ENCODE results near the gene ACSL3.
"Not testable (repeated sequence)": the region's sequence is repeated elsewhere in the genome, so short reads cannot be mapped to it uniquely, and the experiment has no call there.

Gene ACSL3

DNA sequence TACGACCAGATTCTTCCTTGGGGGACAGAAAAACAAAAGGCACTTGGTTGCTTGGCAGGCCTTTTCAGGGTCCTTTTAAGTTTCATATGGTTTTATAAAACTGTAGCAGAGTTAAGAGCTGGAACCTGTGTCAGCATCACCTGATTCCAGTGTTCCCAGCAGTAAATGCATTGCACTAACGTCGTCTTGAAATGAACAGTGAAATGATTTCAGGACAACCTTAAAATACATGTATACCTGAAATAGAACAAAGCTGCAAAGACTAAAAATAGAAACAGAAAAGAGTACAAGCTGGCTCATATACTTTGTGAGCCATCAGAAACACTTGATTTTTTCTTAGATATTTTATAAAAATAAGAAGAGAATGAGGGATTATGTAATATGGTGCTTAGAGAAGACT is 51.9 kb downstream of the ACSL3 start:
- no peak for DNase-seq (ENCODE audit: low spot score)

DNA sequence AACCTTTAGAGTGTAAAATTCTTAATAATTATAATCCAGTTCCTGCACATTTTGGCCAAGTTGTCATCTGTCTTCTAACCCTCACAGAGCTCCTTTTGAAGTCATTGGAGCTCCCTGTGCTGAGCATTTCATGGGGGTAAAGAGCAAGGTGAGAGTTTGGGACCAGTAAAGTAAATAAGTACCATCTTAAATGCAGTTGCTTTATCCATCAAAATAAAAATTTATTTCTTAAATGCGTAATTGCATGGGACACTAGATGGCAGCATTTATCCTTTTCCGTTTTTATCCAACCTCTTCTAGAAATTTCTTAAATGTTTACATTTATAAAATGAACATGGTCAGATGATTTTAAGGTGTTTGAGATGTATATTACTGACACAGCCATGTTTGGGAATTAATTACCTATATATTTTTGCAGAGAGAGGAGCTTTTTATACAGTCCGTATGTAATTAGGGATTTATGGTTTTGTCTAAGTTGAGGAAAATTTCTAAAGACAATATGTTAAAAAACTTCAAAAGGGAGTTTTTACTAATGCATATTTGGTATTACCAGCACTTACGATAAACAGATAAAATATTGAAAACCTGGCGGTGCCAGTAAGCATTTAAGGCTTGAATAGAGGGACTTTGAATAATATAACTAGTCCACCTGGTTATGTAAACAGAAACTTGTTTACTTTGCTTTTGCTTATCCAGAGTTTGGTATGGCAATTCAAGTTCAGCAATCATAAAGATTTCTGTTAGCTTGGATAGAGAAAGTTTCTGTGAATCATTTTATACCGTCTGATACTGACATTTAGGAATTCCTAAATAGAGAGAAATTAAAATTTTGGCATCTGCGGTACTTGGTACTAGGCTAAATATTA is 54.5 kb downstream of the ACSL3 start:
- DNase-seq (ENCODE audit: low spot score) = peak; percentile 15

DNA sequence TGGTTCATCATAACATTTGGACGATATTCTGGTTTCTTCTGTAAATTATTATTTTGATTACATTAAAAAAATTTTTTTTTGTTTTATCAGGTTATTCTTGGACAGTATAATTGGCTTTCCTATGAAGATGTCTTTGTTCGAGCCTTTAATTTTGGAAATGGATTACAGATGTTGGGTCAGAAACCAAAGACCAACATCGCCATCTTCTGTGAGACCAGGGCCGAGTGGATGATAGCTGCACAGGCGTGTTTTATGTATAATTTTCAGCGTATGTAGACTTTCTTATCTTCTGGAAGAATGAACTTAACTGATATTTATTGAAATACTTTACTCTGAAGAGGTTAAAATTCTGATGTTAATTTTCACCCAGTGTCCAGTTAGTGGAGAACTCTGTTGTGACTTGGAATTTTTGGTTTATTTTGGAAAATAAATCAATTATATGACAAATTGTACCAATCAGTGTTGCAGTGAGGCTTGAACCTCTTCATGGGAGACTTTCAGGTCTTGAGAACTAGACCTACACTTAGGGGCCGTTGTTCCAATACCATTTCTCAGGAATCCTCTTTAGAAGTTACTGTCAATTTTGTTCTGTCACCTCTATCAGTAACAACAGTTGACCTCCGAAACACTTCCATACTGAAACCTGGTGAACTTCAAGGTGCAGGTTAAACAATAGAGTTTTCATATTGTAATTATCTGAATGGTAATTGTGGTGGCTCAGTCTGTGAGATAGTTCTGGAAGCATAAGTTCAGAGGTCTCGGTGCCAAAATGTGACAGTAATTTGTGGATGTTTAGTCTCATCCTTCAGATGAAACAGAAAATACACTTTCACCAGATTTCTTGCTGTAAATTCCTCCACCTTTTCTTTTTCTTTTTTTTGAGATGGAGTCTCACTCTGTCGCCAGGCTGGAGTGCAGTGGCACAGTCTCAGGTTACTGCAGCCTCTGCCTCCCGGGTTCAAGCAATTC is 55.7 kb downstream of the ACSL3 start:
- DNase-seq (ENCODE audit: low spot score) = no peak

DNA sequence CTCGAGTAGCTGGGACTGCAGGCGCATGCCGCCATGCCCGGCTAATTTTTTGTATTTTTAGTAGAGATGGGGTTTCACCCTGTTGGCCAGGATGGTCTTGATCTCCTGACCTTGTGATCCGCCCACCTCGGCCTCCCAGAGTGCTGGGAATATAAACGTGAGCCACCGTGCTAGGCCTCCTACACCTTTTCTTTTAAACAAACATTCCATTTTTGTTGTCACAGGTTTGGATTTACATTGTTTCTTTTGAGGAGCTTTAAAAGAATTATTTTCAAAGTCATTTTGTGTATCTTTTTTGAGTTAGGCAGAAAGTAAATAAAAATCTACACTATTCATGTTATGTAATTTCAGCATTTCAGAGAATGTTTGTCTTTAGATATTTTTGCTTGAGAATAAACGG is 56.4 kb downstream of the ACSL3 start:
- DNase-seq (ENCODE audit: low spot score) = not testable (repeated sequence)

DNA sequence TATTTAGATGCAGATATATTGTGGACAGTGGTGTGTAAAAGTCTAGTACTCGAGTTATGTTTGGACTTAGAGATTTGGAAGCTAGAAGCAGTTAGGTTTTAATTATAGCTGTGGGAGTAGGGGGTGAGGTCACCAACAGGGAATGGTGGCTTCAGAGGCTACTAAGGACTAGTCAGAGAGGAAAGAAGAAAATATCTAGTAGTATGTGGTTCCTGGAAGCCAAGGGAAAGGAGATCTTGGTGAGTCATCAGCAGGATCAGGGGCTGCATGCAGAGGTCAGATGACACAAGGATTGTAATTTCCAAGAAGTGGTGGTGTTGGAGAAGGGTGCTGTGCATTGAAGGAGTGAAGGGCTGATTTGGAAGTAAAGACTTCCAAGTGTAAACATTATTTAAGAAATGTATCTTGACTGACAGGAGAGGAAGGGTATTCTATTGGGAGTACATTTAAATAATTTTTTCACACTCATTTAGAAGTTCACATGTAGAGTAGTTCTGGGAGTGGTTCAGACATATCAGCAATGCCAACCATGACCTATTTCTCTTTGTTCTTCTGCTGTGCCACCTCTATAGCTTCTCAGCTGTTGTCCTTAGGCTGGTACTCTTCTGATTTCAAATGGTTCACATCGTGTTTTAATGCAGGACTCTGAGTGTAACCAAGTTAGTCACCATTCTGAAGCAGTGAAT is 59.1 kb downstream of the ACSL3 start:
- DNase-seq (ENCODE audit: low spot score) = no peak

DNA sequence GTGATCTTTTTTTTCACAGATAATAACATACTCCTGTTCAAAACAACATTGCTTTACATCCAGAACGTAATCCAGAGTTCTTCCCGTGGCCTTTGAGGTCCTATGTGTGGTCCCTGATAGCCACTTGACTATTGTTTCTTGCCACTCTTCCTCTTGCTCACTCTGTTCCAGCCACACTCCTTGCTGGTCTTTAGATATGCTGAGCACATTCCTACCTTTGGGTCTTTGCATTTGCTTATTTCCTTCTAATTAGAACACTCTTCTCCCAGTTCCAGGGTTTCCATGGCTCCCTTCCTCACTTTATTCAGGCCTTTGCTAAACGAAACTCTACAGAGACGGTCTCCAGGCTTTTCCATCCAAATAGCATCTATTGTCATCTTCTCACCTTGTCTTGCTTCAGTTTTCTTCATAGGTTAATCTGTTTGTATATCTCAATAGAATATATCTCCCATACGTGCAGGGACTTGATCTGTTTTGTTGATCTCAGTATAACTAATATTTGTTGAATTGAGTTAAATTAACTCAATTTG is 59.9 kb downstream of the ACSL3 start:
- DNase-seq (ENCODE audit: low spot score) = no peak

DNA sequence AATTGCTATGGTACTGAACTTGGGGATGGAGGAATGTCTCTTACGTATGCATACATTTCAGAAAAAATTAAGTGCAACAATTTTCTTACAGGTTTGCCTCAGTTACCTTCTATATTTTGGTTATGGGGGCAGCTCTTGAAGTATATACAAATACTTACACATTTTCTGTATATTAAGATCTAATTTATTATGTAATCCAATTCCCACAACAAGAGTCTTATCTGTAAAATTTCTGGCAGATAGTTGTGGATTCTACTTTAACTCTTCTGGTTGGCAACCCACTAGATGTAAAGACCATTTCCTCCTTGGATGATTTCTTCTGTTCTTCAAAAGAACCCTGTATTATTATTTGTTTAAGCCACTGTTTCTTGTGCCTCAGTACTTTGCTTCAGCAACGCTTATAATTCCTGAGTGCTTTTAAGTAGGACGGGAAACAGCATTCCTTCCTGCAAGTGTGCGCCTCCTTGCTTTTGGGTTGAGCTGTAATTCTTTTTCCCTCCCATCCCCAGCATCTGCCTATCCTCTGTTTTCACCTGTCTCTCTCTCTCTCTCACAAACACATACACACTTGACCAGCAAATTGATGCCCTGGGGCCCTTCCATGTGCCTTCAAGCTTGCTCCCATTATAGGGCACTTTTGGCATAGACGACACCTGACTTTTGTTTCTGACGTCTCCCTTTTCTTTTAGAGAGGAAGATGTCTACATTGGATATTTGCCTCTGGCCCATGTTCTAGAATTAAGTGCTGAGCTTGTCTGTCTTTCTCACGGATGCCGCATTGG is 61.4 kb downstream of the ACSL3 start:
- DNase-seq (ENCODE audit: low spot score) = no peak

DNA sequence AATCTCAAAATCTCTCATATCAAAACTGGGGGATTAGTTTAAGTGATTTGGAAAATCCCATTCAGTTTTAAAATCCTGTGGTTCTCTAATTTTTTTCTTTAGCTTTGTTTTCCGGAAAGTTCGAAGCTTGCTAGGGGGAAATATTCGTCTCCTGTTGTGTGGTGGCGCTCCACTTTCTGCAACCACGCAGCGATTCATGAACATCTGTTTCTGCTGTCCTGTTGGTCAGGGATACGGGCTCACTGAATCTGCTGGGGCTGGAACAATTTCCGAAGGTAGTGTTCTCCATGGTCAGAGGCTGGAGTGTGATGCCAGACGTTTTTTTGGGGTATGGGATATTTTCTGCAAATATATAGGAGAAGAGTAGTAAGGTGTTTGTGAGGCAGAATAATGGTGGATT is 66.1 kb downstream of the ACSL3 start:
- DNase-seq (ENCODE audit: low spot score) = no peak

DNA sequence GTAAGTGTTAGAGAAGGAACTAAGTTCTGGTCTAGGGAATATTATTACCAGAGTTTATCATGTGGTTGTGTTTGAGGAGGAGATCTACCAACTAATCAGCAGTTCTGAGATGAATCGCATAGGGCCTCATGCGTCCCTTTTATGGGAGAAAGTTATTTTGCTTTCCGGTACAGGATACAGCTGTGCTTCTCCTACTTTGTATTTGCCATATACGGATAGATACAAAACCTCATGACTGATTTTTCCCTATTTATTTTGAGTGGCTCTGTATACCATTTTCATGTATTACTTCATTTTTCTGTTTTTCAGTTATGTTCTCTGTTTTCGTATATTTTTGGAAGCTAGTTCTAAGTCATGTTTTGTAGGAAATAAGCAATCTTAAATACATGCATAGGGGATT is 66.8 kb downstream of the ACSL3 start:
- DNase-seq (ENCODE audit: low spot score) = no peak

DNA sequence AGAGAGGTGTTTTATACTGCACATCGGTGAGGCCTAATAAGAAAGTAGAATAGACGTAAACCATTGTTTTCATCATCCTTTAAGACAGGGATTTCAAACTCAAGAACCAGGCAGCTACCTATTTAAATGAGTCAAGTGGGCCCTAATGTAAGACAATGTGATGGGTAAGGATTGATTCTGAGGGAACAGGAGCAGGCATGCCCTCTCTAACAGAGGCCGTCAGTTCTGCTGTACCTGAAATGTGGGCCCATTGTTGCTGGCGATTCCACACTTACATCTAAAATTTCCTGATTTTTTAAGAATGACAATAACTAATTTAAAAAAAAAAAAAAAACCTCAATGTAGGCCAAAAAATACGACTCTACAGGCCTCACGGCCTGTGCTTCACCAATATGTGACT is 67.5 kb downstream of the ACSL3 start:
- no peak for DNase-seq (ENCODE audit: low spot score)

DNA sequence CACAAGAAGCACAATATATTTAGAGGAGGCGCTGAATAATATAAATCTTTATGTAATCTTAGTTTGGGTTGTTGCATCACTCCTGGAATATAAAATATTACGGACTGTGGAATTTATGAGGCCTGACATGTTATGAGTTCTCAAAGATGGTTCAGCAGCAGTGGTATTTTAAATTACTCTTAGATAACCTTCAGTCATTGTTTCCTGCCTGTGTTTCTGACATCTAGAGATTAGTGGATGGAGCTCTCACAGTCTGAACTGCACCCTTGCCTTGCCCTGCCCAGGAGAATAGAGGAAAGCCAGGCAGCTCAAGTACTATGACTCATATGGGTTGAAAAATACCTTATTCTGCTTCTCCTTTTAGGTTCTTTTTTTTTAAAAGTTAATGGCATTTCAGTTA is 70.0 kb downstream of the ACSL3 start:
- no peak for DNase-seq (ENCODE audit: low spot score)

DNA sequence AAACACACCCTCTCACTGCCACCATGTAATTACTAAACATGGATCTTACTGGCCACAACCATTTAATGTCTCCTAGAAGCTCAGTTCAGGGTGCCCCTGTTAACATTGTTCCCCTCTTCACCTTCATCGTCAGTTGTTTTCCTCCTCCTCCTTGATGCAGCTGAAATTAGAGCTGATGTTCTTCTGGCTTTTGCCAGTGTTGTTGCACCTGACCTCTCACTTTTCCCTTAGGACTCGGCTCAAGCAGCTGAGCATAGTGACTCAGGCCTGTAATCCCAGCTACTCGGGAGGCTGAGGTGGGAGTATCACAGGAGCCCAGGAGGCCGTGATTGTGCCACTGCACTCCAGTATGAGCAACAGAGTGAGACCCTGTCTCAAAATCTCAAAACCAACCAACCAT is 70.8 kb downstream of the ACSL3 start:
- no peak for DNase-seq (ENCODE audit: low spot score)

DNA sequence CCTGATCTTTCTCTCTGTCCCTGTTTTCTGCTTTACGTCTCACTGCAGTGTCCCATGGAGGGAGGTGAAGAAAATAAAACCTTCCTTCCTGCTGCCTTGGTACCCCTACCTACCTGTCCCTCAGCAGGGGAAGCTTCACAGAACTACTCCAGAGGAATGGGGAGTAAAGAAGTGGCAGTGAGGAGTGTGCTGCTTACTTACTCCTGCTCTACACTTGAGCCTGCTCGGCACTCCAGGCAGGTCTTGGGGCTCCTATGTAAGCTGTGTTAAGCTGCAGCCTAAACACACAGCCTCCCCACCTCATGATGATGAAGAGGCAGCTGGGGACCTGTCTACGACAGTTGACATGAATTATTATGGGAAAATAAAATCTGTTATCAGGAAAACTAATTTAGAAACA is 72.6 kb downstream of the ACSL3 start:
- no peak for DNase-seq (ENCODE audit: low spot score)

DNA sequence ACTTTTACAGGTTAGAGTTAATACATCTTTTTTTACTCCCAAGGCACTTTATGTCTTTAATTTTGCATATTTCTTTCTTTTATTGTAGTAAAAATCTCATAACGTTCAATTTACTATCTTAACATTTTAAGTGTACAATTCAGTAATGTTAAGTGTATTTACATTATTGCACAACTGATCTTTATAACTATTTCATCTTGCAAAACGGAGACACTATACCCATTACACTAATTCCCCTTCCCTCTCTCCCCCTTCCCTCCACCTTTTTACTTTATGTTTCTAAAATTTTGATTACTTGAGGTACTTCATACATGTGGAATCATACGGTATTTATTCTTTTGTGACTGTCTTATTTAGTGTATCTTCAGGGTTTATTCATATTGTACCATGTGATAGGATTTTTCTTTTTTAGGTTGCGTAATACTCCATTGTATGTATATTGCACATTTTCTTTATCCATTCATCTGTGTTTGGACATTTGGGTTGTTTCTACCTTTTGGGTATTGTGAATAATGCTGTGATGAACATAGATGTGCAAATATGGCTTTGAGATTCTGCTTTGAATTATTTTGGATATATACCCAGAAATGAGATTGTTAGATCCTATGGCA is 75.0 kb downstream of the ACSL3 start:
- DNase-seq (ENCODE audit: low spot score) = no peak

DNA sequence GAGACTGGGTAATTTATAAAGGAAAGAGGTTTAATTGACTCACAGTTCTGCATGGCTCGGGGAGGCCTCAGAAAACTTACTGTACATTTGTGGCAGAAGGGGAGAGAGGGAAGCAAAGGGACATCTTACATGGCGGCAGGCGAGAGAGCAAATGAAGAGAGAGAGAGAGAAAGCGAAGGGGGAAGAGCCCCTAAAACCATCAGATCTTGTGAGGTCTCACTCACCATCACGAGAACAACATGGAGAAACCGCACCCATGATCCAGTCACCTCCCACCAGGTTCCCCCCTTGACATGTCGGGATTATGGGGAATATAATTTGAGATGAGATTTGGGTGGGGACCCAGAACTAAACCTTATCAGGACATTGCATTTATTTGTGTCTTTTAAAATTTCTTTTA is 75.9 kb downstream of the ACSL3 start:
- DNase-seq (ENCODE audit: low spot score) = no peak

DNA sequence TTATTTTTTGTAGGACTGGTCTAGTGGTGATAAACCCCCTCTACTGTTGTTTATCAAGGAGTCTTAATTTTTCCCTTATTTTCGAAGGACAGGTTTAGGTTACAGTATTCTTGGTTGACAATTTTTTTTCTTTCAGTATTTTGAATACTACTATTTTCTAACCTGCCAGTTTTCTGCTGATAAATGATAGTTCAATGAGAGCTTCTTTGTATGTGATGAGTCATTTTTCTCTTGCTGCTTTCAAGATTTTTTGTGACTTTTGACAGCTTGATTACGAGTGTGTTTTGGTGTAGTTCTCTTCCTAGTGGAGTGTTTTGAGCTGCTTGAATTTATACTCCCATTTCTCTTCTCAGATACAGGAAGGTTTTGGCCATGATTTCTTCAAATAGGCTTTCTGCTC is 77.5 kb downstream of the ACSL3 start:
- DNase-seq (ENCODE audit: low spot score) = no peak

DNA sequence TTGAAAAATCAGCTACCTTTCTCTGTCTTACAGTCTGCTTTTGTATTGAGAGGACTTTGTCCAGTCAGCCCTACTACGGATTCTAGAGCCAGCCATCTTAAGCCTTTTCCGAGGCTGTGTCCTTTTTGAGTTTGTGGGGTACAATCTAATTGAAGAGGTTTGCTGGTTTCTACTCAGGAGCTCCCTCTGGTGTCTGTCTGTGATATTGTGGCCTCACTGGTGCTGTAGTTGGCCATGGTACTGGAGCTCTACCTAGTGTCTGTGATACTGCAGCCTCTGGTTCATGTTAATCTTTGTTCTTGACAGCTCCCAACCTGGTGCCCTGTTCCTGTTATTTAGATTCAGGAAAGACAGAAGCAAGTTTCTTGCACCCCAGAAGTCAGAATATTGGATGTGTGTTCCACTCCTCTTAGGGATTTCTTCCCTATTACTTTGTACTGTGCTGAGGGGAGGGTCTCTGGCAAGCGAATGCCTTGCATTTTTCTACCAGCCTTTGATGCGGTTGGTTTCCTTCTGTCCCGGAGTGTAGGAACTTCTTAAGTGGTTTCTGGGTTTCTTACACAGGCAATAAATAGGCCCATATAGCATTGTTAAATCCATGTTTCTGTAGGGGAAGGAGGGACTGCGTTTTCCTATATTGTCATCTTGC is 78.5 kb downstream of the ACSL3 start:
- DNase-seq (ENCODE audit: low spot score) = peak; percentile 71

DNA sequence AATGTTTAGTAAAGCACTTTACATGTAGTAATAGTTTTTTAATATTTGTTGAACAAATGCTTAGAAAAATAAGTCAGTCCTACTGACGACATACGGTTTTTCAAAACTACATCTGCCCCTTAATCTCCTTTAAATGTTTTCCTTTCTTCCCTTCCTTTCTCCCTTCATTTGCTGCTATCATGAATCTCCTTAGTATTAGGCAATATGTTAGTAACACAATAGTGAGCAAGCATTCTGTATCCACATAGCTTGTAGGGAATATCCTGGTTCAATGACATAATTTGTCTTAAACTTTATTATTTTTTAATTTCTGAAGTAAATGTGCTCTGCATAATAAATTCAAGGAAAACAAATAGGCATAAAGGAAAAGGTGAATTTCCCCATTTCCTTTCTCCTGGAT is 79.1 kb downstream of the ACSL3 start:
- DNase-seq (ENCODE audit: low spot score) = no peak

DNA sequence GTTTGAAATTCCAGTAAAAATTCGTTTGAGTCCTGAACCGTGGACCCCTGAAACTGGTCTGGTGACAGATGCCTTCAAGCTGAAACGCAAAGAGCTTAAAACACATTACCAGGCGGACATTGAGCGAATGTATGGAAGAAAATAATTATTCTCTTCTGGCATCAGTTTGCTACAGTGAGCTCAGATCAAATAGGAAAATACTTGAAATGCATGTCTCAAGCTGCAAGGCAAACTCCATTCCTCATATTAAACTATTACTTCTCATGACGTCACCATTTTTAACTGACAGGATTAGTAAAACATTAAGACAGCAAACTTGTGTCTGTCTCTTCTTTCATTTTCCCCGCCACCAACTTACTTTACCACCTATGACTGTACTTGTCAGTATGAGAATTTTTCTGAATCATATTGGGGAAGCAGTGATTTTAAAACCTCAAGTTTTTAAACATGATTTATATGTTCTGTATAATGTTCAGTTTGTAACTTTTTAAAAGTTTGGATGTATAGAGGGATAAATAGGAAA is 80.7 kb downstream of the ACSL3 start:
- DNase-seq (ENCODE audit: low spot score) = no peak

DNA sequence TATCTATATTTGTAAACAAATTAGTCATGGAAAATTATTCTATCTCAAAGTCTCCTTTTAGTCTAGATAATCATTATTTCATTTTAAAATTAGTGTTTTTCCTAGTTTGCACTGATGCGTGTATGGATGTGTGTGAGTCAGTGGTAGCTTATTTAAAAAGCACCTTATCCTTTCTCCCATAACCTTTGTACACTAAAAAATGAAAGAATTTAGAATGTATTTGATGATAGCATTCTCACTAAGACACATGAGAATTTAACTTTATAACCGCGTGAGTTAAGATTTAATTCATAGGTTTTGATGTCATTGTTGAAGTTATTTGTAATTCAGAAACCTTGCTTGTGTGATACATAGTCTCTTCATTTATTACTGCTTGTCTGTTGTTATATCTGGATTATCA is 81.7 kb downstream of the ACSL3 start:
- no peak for DNase-seq (ENCODE audit: low spot score)

Data from hematopoietic multipotent progenitor cell treated with erythropoietin and hydrocortisone succinate and interleukin-3 and kit ligand, for 15 days (in vitro differentiated cells).